ENCODE results near the gene SLC9A9. TPM values are rescaled to one million over a fixed set of nuclear protein-coding genes. Genes with fewer than 3 reads are reported as not detected.

The SLC9A9 gene
- total RNA-seq, 1 experiment from 2014 or later: 1.4 TPM

- no peak overlapping the region for H3K4me3 ChIP-seq (ENCODE audit: low read depth, low read length, poor library complexity, severe bottlenecking)
- TF ChIP-seq EZH2 (IDR thresholded peaks at IDR 0.05; ENCODE audit: borderline replicate concordance, low read depth, low read length, poor library complexity, severe bottlenecking): no peak
- no peak for TF ChIP-seq CTCF (conservative IDR thresholded peaks at IDR 0.05; ENCODE audit: low read depth, low read length)
- no peaks in the 10 kb centered on the region for H3K27me3 ChIP-seq (replicated peaks; ENCODE audit: insufficient read depth, low read depth, low read length, poor library complexity)
- DNase-seq (ENCODE audit: low spot score): no peak
- no TSS peak for BruUV-seq (replicated peaks)
- intact Hi-C loops (cut with micrococcal nuclease; ENCODE audit: unreplicated experiment): no loop called here
- H3K36me3 ChIP-seq (ENCODE audit: insufficient read depth, low read length, poor library complexity, severe bottlenecking): no peaks in the 10 kb centered on the region
- no peaks in the 10 kb centered on the region for H3K4me1 ChIP-seq (ENCODE audit: insufficient read depth, low read length, poor library complexity, severe bottlenecking)
- H3K27ac ChIP-seq (ENCODE audit: low read depth, low read length, poor library complexity, severe bottlenecking): no peak overlapping the region
- CTCF ChIA-PET: no interaction called here
- POLR2A ChIA-PET (ENCODE audit: low non-redundant PET): no interaction called here
- H3K9me3 ChIP-seq (ENCODE audit: low read depth, low read length, poor library complexity, severe bottlenecking): no peaks in the 10 kb centered on the region
Observed at GRCh38 chr3:143216709-143217182, 631.5 kb downstream of the SLC9A9 start.

Other genes with a start within 250 kb of the SLC9A9 start
- gene DIPK2A, start 123.4 kb upstream of the SLC9A9 start, total RNA-seq (2021): 41.9 and 47.7 TPM in 2 replicates